Neural progenitor cell (in vitro differentiated cells): ENCODE results near the gene ARRDC3.

Source experiments
- CTCF ChIP-seq: fragments of 200-600 bp; sonication (generic); IDR thresholded peaks from 2 replicates; pipeline ENCODE4 v1.5.1; 2017; ENCODE audit warnings: antibody characterized with exemption, mild to moderate bottlenecking
- EZH2 ChIP-seq: fragments of 200-600 bp; sonication (generic); IDR thresholded peaks from 2 replicates; pipeline ENCODE4 v1.6.1; 2017; ENCODE audit warnings: antibody characterized with exemption, mild to moderate bottlenecking, moderate library complexity
- EZH2phosphoT487 ChIP-seq: fragments of 200-600 bp; sonication (generic); IDR thresholded peaks from 2 replicates; pipeline ENCODE4 v1.6.1; 2017; ENCODE audit warnings: antibody characterized with exemption

- TF ChIP-seq CTCF = no peak
- no peak for TF ChIP-seq EZH2phosphoT487
- no peak for TF ChIP-seq EZH2
These were observed 41.7 kb upstream of the ARRDC3 start for GRCh38 chr5:91424638-91425436.
